Parietal lobe (tissue), 2 donors: ENCODE data around the gene SLC2A5. TPM values are rescaled to one million over a fixed set of nuclear protein-coding genes. Genes with fewer than 3 reads are reported as not detected.

Experiments
- small RNA-seq: library from RNA; depleted of rRNA; stranded (forward); fragments of <200 nt; gene quantifications from one replicate; pipeline ENCODE3, GENCODE V24; 2014; ENCODE audit warnings: low replicate concordance
- total RNA-seq: library from RNA; depleted of rRNA; stranded (reverse); fragments of >200 nt; gene quantifications from one replicate; pipeline ENCODE4 v1.2.3, GENCODE V29; 2014

SLC2A5 gene, protein sequence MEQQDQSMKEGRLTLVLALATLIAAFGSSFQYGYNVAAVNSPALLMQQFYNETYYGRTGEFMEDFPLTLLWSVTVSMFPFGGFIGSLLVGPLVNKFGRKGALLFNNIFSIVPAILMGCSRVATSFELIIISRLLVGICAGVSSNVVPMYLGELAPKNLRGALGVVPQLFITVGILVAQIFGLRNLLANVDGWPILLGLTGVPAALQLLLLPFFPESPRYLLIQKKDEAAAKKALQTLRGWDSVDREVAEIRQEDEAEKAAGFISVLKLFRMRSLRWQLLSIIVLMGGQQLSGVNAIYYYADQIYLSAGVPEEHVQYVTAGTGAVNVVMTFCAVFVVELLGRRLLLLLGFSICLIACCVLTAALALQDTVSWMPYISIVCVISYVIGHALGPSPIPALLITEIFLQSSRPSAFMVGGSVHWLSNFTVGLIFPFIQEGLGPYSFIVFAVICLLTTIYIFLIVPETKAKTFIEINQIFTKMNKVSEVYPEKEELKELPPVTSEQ
- total RNA-seq: 0.94 TPM

DNA sequence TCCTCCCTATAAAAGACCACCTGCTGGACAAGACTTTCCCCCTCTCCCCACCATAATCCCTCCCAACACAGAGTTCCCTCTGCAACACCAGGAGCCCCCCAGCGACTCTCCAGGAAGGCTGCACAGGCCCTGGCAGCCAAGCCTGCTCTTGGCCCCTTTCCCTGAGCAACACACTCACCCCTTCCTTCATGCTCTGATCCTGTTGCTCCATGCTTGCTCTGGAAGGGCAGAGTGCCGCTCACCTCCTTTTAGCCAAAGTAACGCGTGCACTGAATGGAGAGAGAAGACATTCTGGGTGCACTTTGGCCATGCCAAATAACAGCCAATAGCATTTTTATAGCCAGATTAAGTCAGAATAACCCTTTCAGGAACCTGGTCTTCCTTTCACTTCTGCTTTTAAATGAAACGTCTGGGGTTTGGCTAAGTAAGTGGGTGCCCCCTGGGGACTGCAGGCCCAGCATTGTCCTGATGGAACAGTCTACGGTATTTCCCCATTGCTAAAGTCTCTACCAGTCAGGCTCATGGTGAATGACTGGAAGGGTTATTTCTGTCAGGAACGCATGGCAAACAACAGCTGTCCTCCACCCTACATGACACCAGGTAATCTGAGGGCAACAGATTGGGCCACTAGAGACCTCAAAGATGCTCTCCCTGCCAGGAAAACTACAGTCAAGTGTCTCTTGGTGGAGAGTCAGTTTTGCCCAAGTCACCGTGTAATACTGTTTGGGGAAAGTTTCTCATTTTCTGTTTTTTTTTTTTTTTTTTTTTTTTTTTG is at the start of gene SLC2A5:
Gene SLC2A5, minus strand, starts transcription at position 310 of the 775 bp plus-strand sequence. Its CDS starts 99 bp downstream, at position 211.

Small RNA genes within 50 kb of the gene (small RNA-seq; reads per million reads assigned to genes)
- gene RF00424: not detected

Other genes starting within 250 kb of the SLC2A5 start
- 225 TPM for gene ENO1, start 190.9 kb downstream of the SLC2A5 start, total RNA-seq
- gene CA6, start 123.8 kb downstream of the SLC2A5 start, total RNA-seq: not detected
- not detected for gene SLC2A7, start 43.2 kb downstream of the SLC2A5 start, total RNA-seq
- gene GPR157, start 59.5 kb upstream of the SLC2A5 start, total RNA-seq: under 0.01 TPM
- 11.3 TPM for gene H6PD, start 165.1 kb upstream of the SLC2A5 start, total RNA-seq
- gene SPSB1, start 223.3 kb upstream of the SLC2A5 start, total RNA-seq: 3.1 TPM